Measurements from ENCODE around the gene IL17C.

IL17C gene

DNA sequence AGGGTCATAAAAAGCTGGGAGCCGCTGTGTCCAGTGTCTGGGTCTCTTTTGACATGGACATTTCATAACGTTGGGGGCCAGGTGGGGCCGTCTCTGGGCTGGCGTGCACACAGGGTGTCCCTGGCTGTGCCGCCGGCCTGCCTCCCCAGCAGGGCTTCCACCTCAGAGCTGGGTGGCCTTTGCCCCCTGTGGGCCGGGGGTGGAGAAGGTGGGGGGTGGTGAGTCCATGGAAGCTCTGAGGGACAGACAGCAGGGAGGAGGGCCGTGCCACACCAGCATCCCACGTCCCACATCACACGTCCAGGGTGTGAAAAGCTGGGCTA lies 48.8 kb downstream of the IL17C start:
- no peak for DNase-seq

DNA sequence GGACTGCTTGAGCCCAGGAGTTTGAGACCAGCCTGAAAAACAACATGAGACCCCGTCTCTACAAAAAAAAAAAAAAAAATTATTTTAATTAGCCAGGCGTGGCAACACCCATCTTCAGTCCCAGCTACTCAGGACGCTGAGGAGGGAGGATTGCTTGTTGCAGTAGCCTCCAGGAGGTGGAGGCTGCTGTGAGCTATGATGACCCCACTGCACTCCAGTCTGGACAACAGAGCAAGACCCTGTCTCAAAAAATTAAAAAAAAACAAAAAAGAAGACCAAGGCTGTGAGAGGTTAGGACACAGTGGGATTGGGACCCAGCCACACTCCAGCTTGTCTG lies 49.3 kb downstream of the IL17C start:
- no peak for DNase-seq

DNA sequence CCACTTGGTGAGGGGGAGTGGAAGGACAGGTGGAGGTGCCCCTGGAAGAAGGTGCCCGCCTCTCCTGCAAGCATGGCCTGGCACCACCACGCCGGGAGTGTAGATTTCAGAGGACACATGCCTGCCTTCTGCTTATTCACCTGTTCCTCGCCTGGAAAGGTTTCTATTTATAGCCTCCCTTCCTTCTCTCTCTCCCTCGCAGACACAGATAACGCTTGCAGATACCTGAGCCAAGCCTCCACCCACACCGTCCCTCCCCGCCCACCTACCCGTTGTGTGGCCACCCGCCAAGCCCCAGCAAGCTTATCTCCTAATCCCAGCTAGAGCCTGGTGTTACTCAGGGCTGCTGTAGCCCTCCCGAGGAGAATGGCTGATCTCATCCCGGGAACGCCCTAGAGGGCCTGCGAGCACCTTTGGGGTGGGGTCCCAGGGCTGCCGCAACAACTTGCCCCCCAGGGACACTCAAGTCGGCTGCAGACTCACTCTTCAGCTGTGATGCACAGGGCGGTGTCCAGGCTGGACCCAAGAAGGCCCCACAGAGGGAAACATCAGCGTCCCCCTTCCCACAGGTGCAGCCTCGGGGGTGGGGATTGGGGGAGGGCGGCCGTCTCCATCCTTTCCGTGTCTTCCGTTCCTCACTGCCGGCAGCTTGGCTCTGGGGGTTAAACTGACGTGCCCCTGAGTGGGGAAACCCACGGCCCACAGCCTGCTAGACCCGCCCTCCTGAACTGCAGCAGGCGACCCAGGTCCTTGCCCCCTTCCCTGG lies 49.8 kb downstream of the IL17C start:
- no peak for DNase-seq

All from activated CD8-positive, alpha-beta memory T cell treated with anti-CD3 and anti-CD28 coated beads for 24 hours (primary cell).